ENCODE measurements around the gene EPS8L3. TPM values are rescaled to one million over a fixed set of nuclear protein-coding genes. Genes with fewer than 3 reads are reported as not detected.
A peak's percentile ranks its signal among the peaks of the same experiment; 100 is the strongest.
"Not testable (repeated sequence)": the region's sequence is repeated elsewhere in the genome, so short reads cannot be mapped to it uniquely, and the experiment has no call there.

Gene EPS8L3
- total RNA-seq, 1 donor from 2014 or later = not detected

DNA sequence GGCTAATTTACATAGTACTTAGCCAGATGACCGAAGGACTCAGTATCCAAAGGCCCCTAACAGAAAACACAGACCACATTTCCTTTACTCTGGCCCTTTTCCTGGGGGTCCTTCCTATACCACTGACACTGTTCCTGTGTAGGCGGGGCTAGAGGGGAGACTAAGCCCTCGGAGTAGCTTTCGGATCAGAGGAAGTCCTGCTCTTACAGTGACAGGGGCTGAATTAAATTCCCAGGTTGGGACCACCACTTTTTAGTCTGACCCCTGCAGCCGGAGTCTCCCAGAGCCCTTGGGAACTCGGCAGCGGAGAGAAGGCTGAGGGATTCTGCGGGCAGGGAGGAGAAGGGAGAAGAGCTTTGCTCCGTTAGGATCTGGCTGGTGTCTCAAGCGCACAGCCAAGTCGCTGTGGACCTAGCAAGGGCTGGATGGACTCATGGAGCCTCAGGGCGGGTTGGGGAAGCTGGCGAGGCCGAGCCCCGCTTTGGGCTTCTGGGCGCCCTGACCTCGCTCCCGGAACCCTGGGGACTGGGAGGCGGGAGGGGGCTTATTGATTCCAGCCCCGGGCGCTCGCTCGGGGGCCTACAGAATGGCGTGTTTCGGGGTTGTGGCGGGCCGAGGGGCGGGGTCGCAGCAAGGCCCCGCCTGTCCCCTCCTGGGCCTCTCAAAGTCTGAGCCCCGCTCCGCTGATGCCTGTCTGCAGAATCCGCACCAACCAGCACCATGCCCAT lies 52.0 kb downstream of the EPS8L3 start, which contains the start of gene GSTM5:
TSS of gene GSTM5 (plus strand) at position 659 of the 728 bp plus-strand sequence. CDS start at position 721, 62 bp downstream.
- not testable (repeated sequence) for DNase-seq (ENCODE audit: low read depth)

DNA sequence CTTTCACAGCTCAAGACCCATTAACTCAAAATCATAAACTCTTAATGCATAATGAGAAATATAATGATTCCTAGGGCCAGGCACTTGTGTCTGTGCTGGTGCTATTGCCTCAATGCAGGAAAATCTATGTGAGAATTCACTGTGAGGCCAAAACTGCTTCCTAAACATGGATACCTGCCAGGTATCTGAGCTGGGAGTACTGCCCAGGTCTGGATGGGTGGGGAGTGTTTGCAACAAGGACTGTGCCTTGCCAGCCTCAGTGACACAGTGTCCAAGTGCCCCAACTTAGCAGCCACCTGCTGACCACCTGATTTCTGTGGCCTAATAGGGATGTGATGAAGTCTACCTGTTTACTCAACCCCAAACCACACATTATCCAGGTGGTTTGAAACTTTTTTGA lies 53.9 kb downstream of the EPS8L3 start:
- DNase-seq (ENCODE audit: low read depth) = not testable (repeated sequence)

DNA sequence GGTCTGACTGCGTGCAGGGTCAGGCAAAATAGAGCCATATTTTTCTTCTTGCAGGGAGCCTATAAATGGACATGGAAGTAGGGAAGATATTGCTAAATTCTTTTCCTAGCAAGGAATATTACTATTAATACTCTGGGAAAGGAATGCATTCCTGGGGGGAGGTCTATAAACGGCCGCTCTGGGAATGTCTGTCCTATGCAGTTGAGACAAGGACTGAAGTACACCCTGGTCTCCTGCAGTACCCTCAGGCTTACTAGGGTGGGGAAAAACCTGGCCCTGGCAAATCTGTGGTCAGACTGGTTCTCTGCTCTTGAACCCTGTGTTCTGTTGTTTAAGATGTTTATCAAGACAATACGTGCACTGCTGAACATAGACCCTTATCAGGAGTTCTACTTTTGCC lies 54.8 kb downstream of the EPS8L3 start:
- DNase-seq (ENCODE audit: low read depth) = not testable (repeated sequence)

DNA sequence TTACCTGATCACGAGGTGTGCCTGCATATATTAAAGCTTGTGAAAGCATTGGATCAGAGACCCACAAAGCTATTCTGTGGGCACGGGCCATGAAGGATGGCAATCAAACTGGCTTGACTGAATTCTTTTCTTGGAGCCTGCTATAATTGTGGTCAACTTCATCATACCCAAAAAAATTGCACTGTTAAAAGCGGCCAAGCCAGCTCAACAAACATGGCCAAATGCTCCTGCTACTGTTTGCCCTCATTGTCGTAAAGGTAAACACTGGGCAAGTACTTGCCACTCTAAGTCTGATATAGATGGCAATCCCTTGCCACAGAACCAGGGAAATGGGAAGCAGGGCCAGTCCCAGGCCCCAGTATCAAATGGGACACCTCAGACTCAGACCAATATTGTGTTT lies 58.3 kb downstream of the EPS8L3 start:
- peak; percentile 7 for DNase-seq (ENCODE audit: low read depth)

DNA sequence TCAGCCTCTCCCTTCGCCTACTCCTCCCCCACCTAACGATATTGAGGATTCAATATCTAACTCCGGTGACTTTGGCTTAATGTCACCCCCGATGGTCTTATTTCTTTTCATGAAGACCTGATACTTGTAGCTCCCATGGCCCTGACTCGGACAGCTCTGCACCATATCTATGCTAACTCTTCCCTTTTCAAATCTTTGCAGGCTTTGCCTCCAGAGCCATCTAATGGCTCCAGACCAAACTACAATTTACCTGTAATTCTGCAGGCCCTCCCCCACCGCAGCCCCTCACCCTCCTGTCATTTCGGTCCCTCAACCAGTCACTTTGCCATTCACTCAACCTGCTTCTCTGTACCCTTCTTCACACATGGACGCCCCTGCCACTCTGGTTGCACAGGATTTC lies 59.5 kb downstream of the EPS8L3 start:
- no peak for DNase-seq (ENCODE audit: low read depth)

DNA sequence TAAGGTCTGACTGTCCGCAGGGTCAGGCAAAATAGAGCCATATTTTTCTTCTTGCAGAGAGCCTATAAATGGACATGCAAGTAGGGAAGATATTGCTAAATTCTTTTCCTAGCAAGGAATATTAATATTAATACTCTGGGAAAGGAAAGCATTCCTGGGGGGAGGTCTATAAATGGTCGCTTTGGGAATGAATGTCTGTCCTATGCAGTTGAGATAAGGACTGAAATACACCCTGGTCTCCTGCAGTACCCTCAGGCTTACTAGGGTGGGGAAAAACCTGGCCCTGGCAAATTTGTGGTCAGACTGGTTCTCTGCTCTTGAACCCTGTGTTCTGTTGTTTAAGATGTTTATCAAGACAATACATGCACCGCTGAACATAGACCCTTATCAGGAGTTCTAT lies 60.8 kb downstream of the EPS8L3 start:
- not testable (repeated sequence) for DNase-seq (ENCODE audit: low read depth)

Other genes with a start within 250 kb of the EPS8L3 start
- gene GPR61, start 224.1 kb downstream of the EPS8L3 start, total RNA-seq = 0.13 and 0.21 TPM in 2 replicates
- 6.0 and 6.6 TPM in 2 replicates for gene GNAI3, start 215.3 kb downstream of the EPS8L3 start, total RNA-seq
- 0.13 TPM in 1 of 2 replicates, not detected in the other for gene GNAT2, start 144.3 kb downstream of the EPS8L3 start, total RNA-seq
- gene AMPD2, start 144.1 kb downstream of the EPS8L3 start, total RNA-seq = 54.9 and 60.4 TPM in 2 replicates
- gene GSTM4, start 107.8 kb downstream of the EPS8L3 start, total RNA-seq = 5.5 and 5.8 TPM in 2 replicates
- 22.6 and 28.5 TPM in 2 replicates for gene GSTM2, start 95.9 kb downstream of the EPS8L3 start, total RNA-seq
- gene GSTM1, start 76.1 kb downstream of the EPS8L3 start, total RNA-seq = 0.48 and 0.83 TPM in 2 replicates
- gene GSTM5, start 51.7 kb downstream of the EPS8L3 start, total RNA-seq = not detected in 2 replicates
- gene GSTM3, start 22.9 kb downstream of the EPS8L3 start, total RNA-seq = 11.5 and 20.6 TPM in 2 replicates
- 33.8 and 34.9 TPM in 2 replicates for gene CSF1, start 146.9 kb upstream of the EPS8L3 start, total RNA-seq
- gene AHCYL1, start 220.8 kb upstream of the EPS8L3 start, total RNA-seq = 36.3 and 41.5 TPM in 2 replicates

All from myocyte (in vitro differentiated cells).